ENCODE results near the gene KCNMA1. TPM values are rescaled to one million over a fixed set of nuclear protein-coding genes. Genes with fewer than 3 reads are reported as not detected.

Gene KCNMA1
- total and polyA plus RNA-seq, 9 of the 15 experiments (the other 6 are each of a cell fraction or from before 2014, with no cell fraction given): 0.01 to 0.95 (median 0.15) TPM; not detected in 4

GRCh38 chr10:76866841-76867586 lies 770.6 kb downstream of the KCNMA1 start:
- FAIRE-seq (no peak), ATAC-seq (no peak), DNase-seq (ENCODE audit: extremely low read depth in 1 of 4, low spot score in 3 of 4) (no peak)
- H3K79me2 ChIP-seq (ENCODE audit: control insufficient read depth, insufficient read depth, low read length): no peaks in the 10 kb centered on the region
- H3K9me3 ChIP-seq (replicated peaks; ENCODE audit: control insufficient read depth, insufficient read depth, low read depth, low read length): no peaks in the 10 kb centered on the region
- intact Hi-C loops (cut with micrococcal nuclease): no loop called here
- in situ Hi-C loops (cut with MboI): no loop called here
- WGBS (ENCODE audit: insufficient coverage, low coverage, missing lambda C conversion rate): 1% methylated on average over 4 of the region's 4 CpGs
- POLR2A ChIA-PET: no interaction called here
- H3K27me3 ChIP-seq (ENCODE audit: control insufficient read depth in 2 of 2, insufficient read depth in 2 of 2, low read length in 2 of 2): no peaks in the 10 kb centered on the region
- CTCF ChIA-PET (ENCODE audit: low intra/inter-chr PET ratio): no interaction called here
- H2AFZ ChIP-seq (ENCODE audit: low read depth, low read length): no peak overlapping the region
- H3K4me1 ChIP-seq (replicated peaks in 1 of 2; ENCODE audit: control insufficient read depth in 2 of 2, insufficient read depth in 2 of 2, low read length in 2 of 2): no peaks in the 10 kb centered on the region
- H4K20me1 ChIP-seq (replicated peaks; ENCODE audit: control insufficient read depth, insufficient read depth, low read length): no peaks in the 10 kb centered on the region
- TF ChIP-seq ZBTB40 (IDR thresholded peaks at IDR 0.05) (peak; percentile 70), ZBTB40 (CRISPR knock-in tag; IDR thresholded peaks at IDR 0.05) (no peak), EZH2 (IDR thresholded peaks at IDR 0.05; ENCODE audit: borderline replicate concordance, low read depth, low read length) (no peak), ARID3B (CRISPR knock-in tag; IDR thresholded peaks at IDR 0.05; ENCODE audit: borderline replicate concordance) (no peak)
- BruUV-seq (replicated peaks): no TSS peak
- H3K4me3 ChIP-seq: no peak overlapping the region
- H3K27ac ChIP-seq (ENCODE audit: extremely low read depth, low read depth, low read length): no peak overlapping the region
- H3K9ac ChIP-seq (ENCODE audit: insufficient read depth in 1 of 2, low read depth in 2 of 2, low read length in 2 of 2): no peak overlapping the region
- no peaks in the 10 kb centered on the region for H3K9me1 ChIP-seq (ENCODE audit: control insufficient read depth, insufficient read depth, low read length)
- H3K36me3 ChIP-seq (ENCODE audit: control insufficient read depth, insufficient read depth, low read length): no peaks in the 10 kb centered on the region
- no peak overlapping the region for H3K4me2 ChIP-seq (ENCODE audit: insufficient read depth, low read length)
